CD14-positive monocyte (primary cell): Measurements from ENCODE around the gene CABCOCO1. TPM values are rescaled to one million over a fixed set of nuclear protein-coding genes. Genes with fewer than 3 reads are reported as not detected.

Source experiments
- DNase-seq, 3 donors: peaks; one replicate each; pipeline ENCODE4 v3.0.0-alpha.2; 2011 to 2022
- H2AFZ ChIP-seq: 2 replicates; pipeline ENCODE4 v1.6.0; 2012; ENCODE audit warnings: mild to moderate bottlenecking, low read depth, low read length, inconsistent platforms; ENCODE audit not compliant: insufficient read depth, poor library complexity, severe bottlenecking
- H3K27ac ChIP-seq, 2 donors: 1 replicate in 1 of 2; 2 replicates in 1 of 2; pipeline ENCODE4 v1.5.1; 2012 to 2013; ENCODE audit warnings: low read length in 2 of 2, control low read depth in 1 of 2, inconsistent platforms in 1 of 2, low read depth in 1 of 2, mild to moderate bottlenecking in 1 of 2
- H3K27me3 ChIP-seq, 2 donors: one replicate each; pipeline versions ENCODE4 v1.6.0 to v1.6.1; 2011 to 2013; ENCODE audit warnings: low read length in 2 of 2; ENCODE audit not compliant: control insufficient read depth in 2 of 2, insufficient read depth in 2 of 2
- H3K36me3 ChIP-seq, 2 donors: replicated peaks in 1 of 2; 1 replicate in 1 of 2; 2 replicates in 1 of 2; pipeline versions ENCODE4 v1.5.1 to v1.6.1; 2012 to 2013; ENCODE audit warnings: low read length in 2 of 2, control low read depth in 1 of 2, inconsistent platforms in 1 of 2, mild to moderate bottlenecking in 1 of 2; ENCODE audit not compliant: insufficient read depth in 2 of 2, control insufficient read depth in 1 of 2
- H3K4me1 ChIP-seq, 2 donors: 1 replicate in 1 of 2; 2 replicates in 1 of 2; pipeline versions ENCODE4 v1.5.1 to v1.6.1; 2012 to 2013; ENCODE audit warnings: low read length in 2 of 2, control low read depth in 1 of 2, inconsistent platforms in 1 of 2, mild to moderate bottlenecking in 1 of 2, moderate library complexity in 1 of 2; ENCODE audit not compliant: insufficient read depth in 2 of 2, control insufficient read depth in 1 of 2
- H3K4me2 ChIP-seq: replicated peaks from 2 replicates; pipeline ENCODE3; 2012; ENCODE audit warnings: low read length, moderate library complexity, mild to moderate bottlenecking; ENCODE audit not compliant: poor library complexity, severe bottlenecking; ENCODE audit errors: extremely low read depth
- H3K4me3 ChIP-seq, 3 experiments: fragments of 200-600 bp in 1 of 3; sonication (generic) in 1 of 3; replicated peaks in 1 of 3; 1 replicate in 2 of 3; 2 replicates in 1 of 3; pipeline ENCODE4 v1.5.1; 2011 to 2013; ENCODE audit warnings: low read length in 3 of 3, mild to moderate bottlenecking in 3 of 3, control low read depth in 2 of 3, low read depth in 2 of 3, inconsistent platforms in 1 of 3, moderate library complexity in 1 of 3
- H3K79me2 ChIP-seq: 2 replicates; pipeline ENCODE4 v1.6.0; 2012; ENCODE audit warnings: mild to moderate bottlenecking, control low read depth, inconsistent platforms, low read length, moderate library complexity; ENCODE audit not compliant: insufficient read depth
- H3K9ac ChIP-seq: 2 replicates; pipeline ENCODE4 v1.6.0; 2017; ENCODE audit warnings: low read length, mild to moderate bottlenecking; ENCODE audit not compliant: insufficient read depth, poor library complexity, severe bottlenecking
- H3K9me3 ChIP-seq, 2 donors: replicated peaks in 1 of 2; 1 replicate in 1 of 2; 2 replicates in 1 of 2; pipeline versions ENCODE4 v1.5.1 to v1.6.1; 2012 to 2013; ENCODE audit warnings: low read length in 2 of 2, control low read depth in 1 of 2; ENCODE audit not compliant: control insufficient read depth in 1 of 2, insufficient read depth in 1 of 2
- H4K20me1 ChIP-seq: 2 replicates; pipeline ENCODE4 v1.6.0; 2012; ENCODE audit warnings: mild to moderate bottlenecking, low read length, control low read depth, moderate library complexity; ENCODE audit not compliant: insufficient read depth
- H3K27ac Mint-ChIP-seq, 7 donors: one replicate each; pipeline ENCODE4 v1.8.0; 2020; ENCODE audit warnings: mild to moderate bottlenecking in 7 of 7, mixed read lengths in 7 of 7, moderate library complexity in 6 of 7, inconsistent platforms in 2 of 7
- H3K27me3 Mint-ChIP-seq, 3 donors: one replicate each; pipeline ENCODE4 v1.8.0; 2021 to 2022; ENCODE audit warnings: low read depth in 3 of 3, mild to moderate bottlenecking in 3 of 3, mixed read lengths in 3 of 3, moderate library complexity in 3 of 3, inconsistent platforms in 1 of 3
- H3K36me3 Mint-ChIP-seq, 2 donors: one replicate each; pipeline ENCODE4 v1.8.0; 2020; ENCODE audit warnings: mixed read lengths in 2 of 2, inconsistent platforms in 1 of 2, mild to moderate bottlenecking in 1 of 2
- H3K4me1 Mint-ChIP-seq: one replicate; pipeline ENCODE4 v1.8.0; 2020; ENCODE audit warnings: mild to moderate bottlenecking, mixed read lengths
- H3K4me3 Mint-ChIP-seq, 2 donors: one replicate each; pipeline ENCODE4 v1.8.0; 2020; ENCODE audit warnings: mild to moderate bottlenecking in 2 of 2, mixed read lengths in 2 of 2, moderate library complexity in 1 of 2
- H3K9me3 Mint-ChIP-seq, 7 donors: one replicate each; pipeline ENCODE4 v1.8.0; 2020 to 2022; ENCODE audit warnings: mixed read lengths in 7 of 7, mild to moderate bottlenecking in 6 of 7, moderate library complexity in 6 of 7, inconsistent platforms in 2 of 7
- WGBS: methylation state at CpG from one replicate; pipeline ENCODE4 v1.1.5; 2013; ENCODE audit warnings: missing lambda C conversion rate; ENCODE audit not compliant: insufficient coverage; 5-methylcytosine and 5-hydroxymethylcytosine counted together
- intact Hi-C, 2 donors: fragments of 100-400 bp; cut with micrococcal nuclease; formaldehyde crosslinking; loops; one replicate each; pipeline versions ENCODE4 v1.15.0 to v1.15.1; 2023
- polyA minus RNA-seq: library from RNA; depleted of rRNA, polyadenylated mRNA; stranded (reverse); fragments of >200 nt; gene quantifications from 2 replicates; pipeline ENCODE4 v1.2.3, GENCODE V29; 2012
- polyA plus RNA-seq, 3 donors: library from polyadenylated mRNA; depleted of rRNA in 1 of 3; unstranded in 2 of 3; stranded (reverse) in 1 of 3; fragments of 300-500 nt in 2 of 3; fragments of >200 nt in 1 of 3; fragmentation: Illumina TruSeq in 2 of 3; gene quantifications; 1 replicate in 2 of 3; 2 replicates in 1 of 3; pipeline ENCODE4 v1.2.3, GENCODE V29; 2012 to 2021
- total RNA-seq, 12 experiments: library from RNA in 1 of 12; stranded (reverse) in 1 of 12; fragments of 120-200 nt in 1 of 12; gene quantifications; one replicate each; pipeline ENCODE4 v1.2.4 and lab custom pipeline; 2013 to 2026; ENCODE audit warnings: mixed read lengths in 6 of 12, inconsistent platforms in 1 of 12
- TF ChIP-seq, protein P1 (sequence below): fragments of 200-600 bp; IDR thresholded peaks from one replicate; pipeline ENCODE4 v1.8.0; 2022; ENCODE audit warnings: antibody characterized with exemption, mild to moderate bottlenecking

The CABCOCO1 gene, protein sequence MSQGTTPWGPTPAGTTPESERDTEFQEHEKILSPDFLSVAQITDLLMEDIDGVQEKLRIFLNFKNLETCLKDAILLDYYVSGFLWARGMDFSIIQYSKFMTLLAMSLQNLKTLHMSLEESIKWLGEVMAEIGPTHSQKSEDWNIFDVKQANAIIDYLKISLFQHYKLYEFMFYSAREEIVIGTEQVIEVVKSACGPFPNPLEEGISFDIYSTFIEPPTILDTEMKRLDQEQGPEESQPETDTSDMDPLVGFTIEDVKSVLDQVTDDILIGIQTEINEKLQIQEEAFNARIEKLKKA
- total RNA-seq (2013): not detected
- polyA plus RNA-seq: not detected
- not detected in 2 replicates for polyA minus RNA-seq
- 0 to 1.2 (median 0.08) reads per million in 11 experiments for total RNA-seq (lab: John Stamatoyannopoulos, UW)

DNA sequence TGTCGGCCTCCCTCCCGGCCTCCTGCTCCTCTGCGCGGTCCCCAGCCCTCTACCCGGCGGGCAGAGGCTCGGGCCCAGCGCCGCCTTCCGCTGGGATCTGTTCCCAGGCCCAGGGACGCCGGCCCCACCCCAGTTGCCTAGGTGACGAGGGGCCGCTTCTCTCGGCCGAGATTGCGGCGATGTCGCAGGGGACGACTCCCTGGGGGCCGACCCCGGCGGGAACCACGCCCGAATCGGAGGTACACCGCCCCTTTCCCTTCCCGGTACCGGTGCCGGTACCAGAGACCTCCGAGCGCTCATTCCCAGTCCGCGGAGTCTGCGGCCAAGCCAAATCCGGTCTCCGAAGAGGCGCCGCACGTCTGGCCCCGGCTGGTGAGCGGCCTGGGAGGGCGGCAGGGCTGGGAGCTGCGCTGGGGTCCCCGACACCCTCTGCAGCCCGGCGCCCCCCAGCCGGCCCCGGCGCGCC is at the start of gene CABCOCO1:
CABCOCO1 (plus strand) TSS at position 136 of the 466 bp plus-strand sequence; CDS start at position 180, 44 bp downstream.
- Mint-ChIP-seq H3K27me3 (peaks cover 12 to 25% (median 21%) of the 10 kb centered on the region in 3 donors), H3K4me1 (peaks cover 3% of the 10 kb centered on the region), H3K27ac (no peak within 1 kb of the TSS), H3K9me3 (peaks cover 0 to 6% (median 2%) of the 10 kb centered on the region in 7 donors), H3K36me3 (peaks cover 0 to 2% of the 10 kb centered on the region in 2 donors), H3K4me3 (peak within 1 kb of the TSS in 1 of 2 donors; percentile 84)
- Histone ChIP-seq H3K4me3 (peak within 1 kb of the TSS; percentile 22 to 56 (median 28)), H4K20me1 (no peaks in the 10 kb centered on the region), H3K9me3 (no peaks in the 10 kb centered on the region), H3K27ac (no peak within 1 kb of the TSS), H3K4me1 (peaks cover 4 to 7% of the 10 kb centered on the region in 2 donors), H3K9ac (peak within 1 kb of the TSS; percentile 23), H2AFZ (peak within 1 kb of the TSS; percentile 65), H3K4me2 (peak within 1 kb of the TSS; percentile 61), H3K36me3 (no peaks in the 10 kb centered on the region), H3K79me2 (no peaks in the 10 kb centered on the region), H3K27me3 (peaks cover 26 to 28% of the 10 kb centered on the region in 2 donors)
- TF ChIP-seq, protein P1, sequence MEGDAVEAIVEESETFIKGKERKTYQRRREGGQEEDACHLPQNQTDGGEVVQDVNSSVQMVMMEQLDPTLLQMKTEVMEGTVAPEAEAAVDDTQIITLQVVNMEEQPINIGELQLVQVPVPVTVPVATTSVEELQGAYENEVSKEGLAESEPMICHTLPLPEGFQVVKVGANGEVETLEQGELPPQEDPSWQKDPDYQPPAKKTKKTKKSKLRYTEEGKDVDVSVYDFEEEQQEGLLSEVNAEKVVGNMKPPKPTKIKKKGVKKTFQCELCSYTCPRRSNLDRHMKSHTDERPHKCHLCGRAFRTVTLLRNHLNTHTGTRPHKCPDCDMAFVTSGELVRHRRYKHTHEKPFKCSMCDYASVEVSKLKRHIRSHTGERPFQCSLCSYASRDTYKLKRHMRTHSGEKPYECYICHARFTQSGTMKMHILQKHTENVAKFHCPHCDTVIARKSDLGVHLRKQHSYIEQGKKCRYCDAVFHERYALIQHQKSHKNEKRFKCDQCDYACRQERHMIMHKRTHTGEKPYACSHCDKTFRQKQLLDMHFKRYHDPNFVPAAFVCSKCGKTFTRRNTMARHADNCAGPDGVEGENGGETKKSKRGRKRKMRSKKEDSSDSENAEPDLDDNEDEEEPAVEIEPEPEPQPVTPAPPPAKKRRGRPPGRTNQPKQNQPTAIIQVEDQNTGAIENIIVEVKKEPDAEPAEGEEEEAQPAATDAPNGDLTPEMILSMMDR: no peak
- 9% methylated on average over 51 of the region's 51 CpGs for WGBS
- DNase-seq: no peak
- intact Hi-C loops: no loop called here

DNA sequence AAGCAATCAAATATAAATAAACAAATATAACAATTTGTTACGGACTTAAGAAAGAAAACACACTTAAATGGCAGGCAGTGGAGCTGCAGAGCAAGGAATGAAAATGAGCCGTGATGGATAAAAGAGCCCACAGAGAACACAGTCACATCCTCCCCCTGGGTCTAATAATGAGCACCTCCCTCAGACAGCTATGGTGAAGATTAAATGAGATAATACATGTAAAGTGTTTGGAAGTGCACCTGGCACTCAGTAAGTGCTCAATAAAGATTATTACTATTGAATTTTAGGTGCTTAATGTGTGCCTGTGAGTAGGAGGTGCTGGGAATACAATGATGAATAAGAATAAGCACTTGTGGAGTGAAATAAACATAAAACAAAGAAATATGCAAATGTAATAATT is 49.1 kb upstream of the CABCOCO1 start:
- Mint-ChIP-seq H3K36me3 (no peaks in the 10 kb centered on the region), H3K4me1 (no peaks in the 10 kb centered on the region), H3K27ac (no peak overlapping the region), H3K27me3 (peaks cover 0 to 3% (median 0%) of the 10 kb centered on the region in 3 donors), H3K9me3 (peaks cover 0 to 5% (median 0%) of the 10 kb centered on the region in 7 donors), H3K4me3 (no peak overlapping the region)
- H3K27me3 ChIP-seq: no peaks in the 10 kb centered on the region
- no peaks in the 10 kb centered on the region for H3K4me1 ChIP-seq
- intact Hi-C loops: no loop called here
- TF ChIP-seq, protein P1: no peak
- H3K79me2 ChIP-seq: no peaks in the 10 kb centered on the region
- H3K9ac ChIP-seq: no peak overlapping the region
- WGBS: no CpG with 5 or more reads among the region's 2 CpGs
- DNase-seq: no peak
- no peaks in the 10 kb centered on the region for H4K20me1 ChIP-seq
- H3K4me2 ChIP-seq: no peak overlapping the region
- no peak overlapping the region for H3K27ac ChIP-seq
- H2AFZ ChIP-seq: no peak overlapping the region
- H3K36me3 ChIP-seq: no peaks in the 10 kb centered on the region
- H3K4me3 ChIP-seq: no peak overlapping the region
- no peaks in the 10 kb centered on the region for H3K9me3 ChIP-seq
